ENCODE measurements around the gene STPG3.

The STPG3 gene

GRCh38 chr9:137266585-137267453 lies 15.7 kb downstream of the STPG3 start:
- DNase-seq (ENCODE audit: low spot score), result no peak

- DNase-seq (ENCODE audit: low spot score), result no peak
Measured at GRCh38 chr9:137267933-137268355, 16.9 kb downstream of the STPG3 start.

- DNase-seq (ENCODE audit: low spot score), result no peak
Measured at GRCh38 chr9:137268538-137269201, 17.6 kb downstream of the STPG3 start.

- no peak for DNase-seq (ENCODE audit: low spot score)
Measured at GRCh38 chr9:137269231-137269772, 18.2 kb downstream of the STPG3 start.

GRCh38 chr9:137270929-137271695 lies 20.0 kb downstream of the STPG3 start:
- DNase-seq (ENCODE audit: low spot score), result peak; percentile 16

GRCh38 chr9:137271696-137272076 lies 20.6 kb downstream of the STPG3 start:
- DNase-seq (ENCODE audit: low spot score), result no peak

GRCh38 chr9:137272241-137273094 lies 21.4 kb downstream of the STPG3 start:
- DNase-seq (ENCODE audit: low spot score), result no peak

GRCh38 chr9:137273095-137273490 lies 22.0 kb downstream of the STPG3 start:
- no peak for DNase-seq (ENCODE audit: low spot score)

- no peak for DNase-seq (ENCODE audit: low spot score)
Measured at GRCh38 chr9:137273611-137274320, 22.7 kb downstream of the STPG3 start.

GRCh38 chr9:137275203-137275587 lies 24.1 kb downstream of the STPG3 start:
- no peak for DNase-seq (ENCODE audit: low spot score)

- DNase-seq (ENCODE audit: low spot score), result no peak
Measured at GRCh38 chr9:137275588-137276472, 24.7 kb downstream of the STPG3 start.

GRCh38 chr9:137276473-137277328 lies 25.6 kb downstream of the STPG3 start:
- DNase-seq (ENCODE audit: low spot score), result no peak

GRCh38 chr9:137277329-137278041 lies 26.4 kb downstream of the STPG3 start, which contains the start of gene TOR4A:
TOR4A (plus strand) TSS chr9:137277726; CDS start chr9:137278690, 964 bp downstream.
- DNase-seq (ENCODE audit: low spot score), result peak; percentile 29

GRCh38 chr9:137278061-137278701 lies 27.1 kb downstream of the STPG3 start:
- DNase-seq (ENCODE audit: low spot score), result no peak

- no peak for DNase-seq (ENCODE audit: low spot score)
Measured at GRCh38 chr9:137278721-137279711, 27.9 kb downstream of the STPG3 start.
